ENCODE data around the gene TSPAN7.

- TF ChIP-seq CTCF (IDR thresholded peaks at IDR 0.05): no peak
- TF ChIP-seq POLR2A (IDR thresholded peaks at IDR 0.05): no peak
These were observed 41.7 kb upstream of the TSPAN7 start for GRCh38 chrX:38519651-38520050.

Data from right lobe of liver (tissue), 4 donors.